ENCODE results near the gene MACC1.
"Not testable (repeated sequence)": the region's sequence is repeated elsewhere in the genome, so short reads cannot be mapped to it uniquely, and the experiment has no call there.

MACC1 gene

GRCh38 chr7:20193873-20194272 is 23.3 kb downstream of the MACC1 start:
- no peak for DNase-seq (ENCODE audit: low read depth in 2 of 2)
- no peak for TF ChIP-seq CTCF (IDR thresholded peaks at IDR 0.05; ENCODE audit: low read depth, low read length)
- no peak overlapping the region for H3K4me3 ChIP-seq (replicated peaks in 1 of 2; ENCODE audit: low read depth in 2 of 2, low read length in 2 of 2)

- DNase-seq (ENCODE audit: low read depth in 2 of 2) = peak; percentile 6 to 40
- H3K4me3 ChIP-seq (replicated peaks in 1 of 2; ENCODE audit: low read depth in 2 of 2, low read length in 2 of 2) = no peak overlapping the region
- TF ChIP-seq CTCF (IDR thresholded peaks at IDR 0.05; ENCODE audit: low read depth, low read length) = no peak
Measured at GRCh38 chr7:20193242-20193777, 23.9 kb downstream of the MACC1 start.

GRCh38 chr7:20191391-20191869 is 25.8 kb downstream of the MACC1 start:
- no peak for TF ChIP-seq CTCF (IDR thresholded peaks at IDR 0.05; ENCODE audit: low read depth, low read length)
- no peak overlapping the region for H3K4me3 ChIP-seq (replicated peaks in 1 of 2; ENCODE audit: low read depth in 2 of 2, low read length in 2 of 2)
- no peak for DNase-seq (ENCODE audit: low read depth in 2 of 2)

GRCh38 chr7:20190560-20191390 is 26.4 kb downstream of the MACC1 start:
- H3K4me3 ChIP-seq (replicated peaks in 1 of 2; ENCODE audit: low read depth in 2 of 2, low read length in 2 of 2) = no peak overlapping the region
- no peak for TF ChIP-seq CTCF (IDR thresholded peaks at IDR 0.05; ENCODE audit: low read depth, low read length)
- peak in 1 of 2 donors; percentile 58 for DNase-seq (ENCODE audit: low read depth in 2 of 2)

GRCh38 chr7:20189852-20190251 is 27.3 kb downstream of the MACC1 start:
- no peak for TF ChIP-seq CTCF (IDR thresholded peaks at IDR 0.05; ENCODE audit: low read depth, low read length)
- no peak overlapping the region for H3K4me3 ChIP-seq (replicated peaks in 1 of 2; ENCODE audit: low read depth in 2 of 2, low read length in 2 of 2)
- DNase-seq (ENCODE audit: low read depth in 2 of 2) = no peak

GRCh38 chr7:20188567-20188966 is 28.6 kb downstream of the MACC1 start:
- DNase-seq (ENCODE audit: low read depth in 2 of 2) = no peak
- TF ChIP-seq CTCF (IDR thresholded peaks at IDR 0.05; ENCODE audit: low read depth, low read length) = no peak
- no peak overlapping the region for H3K4me3 ChIP-seq (replicated peaks in 1 of 2; ENCODE audit: low read depth in 2 of 2, low read length in 2 of 2)

GRCh38 chr7:20187850-20188249 is 29.3 kb downstream of the MACC1 start:
- H3K4me3 ChIP-seq (replicated peaks in 1 of 2; ENCODE audit: low read depth in 2 of 2, low read length in 2 of 2); DNase-seq (ENCODE audit: low read depth in 2 of 2): not testable (repeated sequence)
